Suppressor macrophage treated with lipopolysaccharide for 4 hours (primary cell): ENCODE measurements around the gene SMARCB1.
A peak's percentile ranks its signal among the peaks of the same experiment; 100 is the strongest.
"Not testable (repeated sequence)": the region's sequence is repeated elsewhere in the genome, so short reads cannot be mapped to it uniquely, and the experiment has no call there.

ENCODE experiments used
- DNase-seq: peaks from one replicate; pipeline ENCODE4 v3.0.0-alpha.2; 2020

SMARCB1 gene

GRCh38 chr22:23847991-23848864, 61.5 kb downstream of the SMARCB1 start:
- DNase-seq: no peak

DNA sequence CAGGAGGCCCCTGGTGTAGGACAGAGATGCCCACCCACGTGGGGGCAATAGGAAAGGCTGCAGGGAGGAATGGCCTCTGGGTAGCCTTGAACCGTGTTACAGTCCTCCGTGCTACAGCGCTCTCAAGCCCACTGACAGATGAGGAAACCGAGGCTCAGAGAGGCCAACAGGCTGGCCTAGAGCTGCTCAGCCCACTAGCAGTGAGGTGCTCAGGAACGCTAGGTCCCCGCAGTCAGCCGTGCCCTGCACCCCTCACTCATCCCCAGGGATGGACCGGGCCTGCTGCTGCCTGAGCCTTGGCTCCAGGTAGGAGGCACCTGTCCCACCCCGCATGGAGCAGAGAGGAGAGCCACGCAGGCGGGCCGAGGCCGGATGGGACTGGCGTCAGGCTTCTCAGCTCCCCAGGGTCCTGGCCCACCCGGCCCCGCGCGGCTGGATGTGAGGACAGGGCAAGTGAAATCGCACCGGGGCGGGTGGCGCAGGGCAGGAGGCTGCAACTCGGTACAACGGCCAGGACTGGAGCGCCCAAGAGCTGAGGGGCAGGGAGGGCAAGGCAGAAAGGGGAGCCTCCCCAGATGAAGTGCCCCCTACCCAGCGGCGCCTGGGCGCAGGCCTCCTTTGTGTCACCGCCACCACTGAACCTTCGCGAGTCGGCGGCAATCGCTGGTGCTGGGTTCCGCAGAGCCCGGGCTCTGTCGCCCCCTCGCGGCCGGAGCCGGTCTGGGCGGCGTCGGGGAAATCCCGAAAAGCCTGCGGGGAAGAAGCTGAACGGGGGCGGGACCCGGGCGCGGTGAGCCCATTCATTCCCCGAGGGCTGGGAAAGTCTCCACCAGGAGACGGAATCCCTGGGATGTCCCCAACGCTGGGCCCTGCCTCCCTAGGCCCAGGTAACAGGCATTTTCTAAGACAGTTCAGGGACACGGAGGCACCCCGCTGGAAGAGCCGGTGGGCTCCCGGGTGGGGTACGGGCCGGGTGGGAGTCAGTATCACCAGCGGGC, 62.5 kb downstream of the SMARCB1 start:
- peak; percentile 89 for DNase-seq

DNA sequence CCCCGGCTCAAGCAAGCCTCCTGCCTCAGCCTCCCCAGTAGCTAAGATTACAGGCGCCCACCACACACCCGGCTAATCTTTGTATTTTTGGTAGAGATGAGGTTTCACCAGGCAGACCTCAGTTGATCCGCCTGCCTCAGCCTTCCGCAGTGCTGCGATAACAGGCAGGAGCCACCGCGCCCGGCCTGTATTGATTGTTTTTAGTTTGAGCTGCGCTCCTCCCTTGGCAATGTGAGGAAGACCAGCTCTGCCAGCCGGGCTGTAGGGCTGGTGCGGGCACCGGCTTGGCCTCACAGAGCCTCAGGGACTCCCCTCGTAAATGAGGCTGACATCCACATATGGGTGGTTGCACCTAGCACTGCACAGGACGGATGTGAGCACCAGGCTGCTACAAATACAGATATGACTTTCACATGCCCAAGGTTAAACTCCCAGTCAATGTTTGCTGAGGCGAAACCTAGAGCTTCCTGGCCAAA, 63.4 kb downstream of the SMARCB1 start:
- no peak for DNase-seq

DNA sequence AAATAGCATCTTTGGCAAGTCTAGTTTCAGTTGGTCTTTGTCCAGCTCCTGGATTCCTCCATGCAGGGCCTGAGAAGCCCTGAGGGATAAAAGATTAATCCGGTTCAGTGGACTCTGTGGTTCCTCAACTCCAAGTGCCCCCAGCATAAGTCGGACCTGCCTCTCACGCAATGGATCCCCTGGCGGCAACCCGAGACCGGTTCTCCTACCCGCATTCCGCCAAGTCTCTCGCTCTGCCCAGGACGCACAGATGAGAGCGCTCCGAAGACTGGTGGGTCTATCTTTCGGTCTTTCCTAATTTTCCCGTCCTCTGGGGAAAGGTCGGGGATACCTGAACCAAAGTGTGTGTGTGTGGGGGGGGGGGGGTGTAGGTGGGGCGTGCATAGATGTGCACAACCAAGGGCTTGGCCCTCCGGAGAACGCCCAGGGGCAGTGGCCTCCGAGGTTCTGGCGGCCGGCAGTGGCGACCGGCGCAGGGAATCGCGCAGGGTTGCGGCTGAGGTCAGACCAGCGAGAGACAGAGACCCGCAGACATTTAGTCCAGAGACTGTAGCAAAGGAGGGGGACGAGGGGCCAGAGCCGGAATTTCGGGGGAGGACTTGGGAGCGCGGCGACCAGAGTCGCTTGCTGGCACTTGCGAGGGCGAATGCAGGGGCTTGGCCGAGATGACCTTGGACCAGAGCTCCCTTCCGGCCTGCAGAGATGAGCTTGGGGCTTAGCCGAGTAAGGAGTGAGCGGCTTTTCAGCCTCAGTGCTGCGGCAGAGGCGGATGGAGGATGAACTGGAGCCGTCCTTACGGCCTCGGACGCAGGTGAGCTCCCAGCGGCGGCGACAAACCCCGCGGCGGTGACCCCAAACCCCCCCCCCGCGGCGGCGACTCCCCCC, 70.2 kb downstream of the SMARCB1 start:
- DNase-seq: peak; percentile 35

DNA sequence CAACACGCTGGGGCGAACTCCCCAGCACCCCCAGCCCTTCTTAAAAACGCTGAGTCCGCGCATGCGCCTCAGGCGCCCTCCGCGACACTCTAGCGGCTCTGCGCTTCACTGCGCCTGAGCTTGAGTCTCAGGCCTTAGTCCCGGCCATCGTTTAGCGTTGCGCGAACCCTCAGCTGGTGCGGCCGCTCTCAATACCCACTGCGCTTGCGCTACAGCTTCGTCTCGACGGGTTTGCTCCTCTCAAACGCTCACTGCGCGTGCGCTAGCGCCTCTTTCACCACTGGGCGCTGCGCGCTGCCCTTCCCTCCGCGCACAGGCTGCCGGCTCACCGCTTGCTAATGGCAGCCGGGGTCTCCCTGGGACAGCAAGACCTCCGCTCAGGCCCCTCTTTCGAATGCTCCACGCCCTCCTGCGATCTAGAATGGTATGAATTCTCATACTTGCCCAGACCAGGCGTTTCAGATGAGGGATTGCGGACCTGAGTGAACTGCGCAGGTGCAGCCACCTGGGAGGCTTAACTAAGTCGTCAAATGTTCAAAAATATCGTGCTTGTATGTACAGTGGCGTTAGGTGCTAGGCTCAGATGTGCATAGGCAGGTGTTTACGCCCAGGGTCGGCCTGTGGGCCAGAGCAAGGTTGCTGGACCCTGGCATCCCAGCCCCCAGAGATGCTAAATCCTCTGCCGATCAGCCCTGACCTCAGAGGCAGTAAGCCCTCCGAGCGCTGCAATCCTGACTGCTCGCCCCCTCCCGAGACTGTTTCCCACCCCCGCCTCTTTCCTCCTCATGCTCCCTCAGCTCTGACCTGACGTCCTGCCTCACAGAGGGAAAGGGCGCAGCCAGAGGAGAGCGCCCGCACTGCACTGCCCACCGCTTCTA, 71.1 kb downstream of the SMARCB1 start, which contains the start of gene SLC2A11:
Gene SLC2A11 (plus strand): TSS at position 270 of the 878 bp plus-strand sequence. CDS start 125 bp downstream, at position 395.
- peak; percentile 100 for DNase-seq

DNA sequence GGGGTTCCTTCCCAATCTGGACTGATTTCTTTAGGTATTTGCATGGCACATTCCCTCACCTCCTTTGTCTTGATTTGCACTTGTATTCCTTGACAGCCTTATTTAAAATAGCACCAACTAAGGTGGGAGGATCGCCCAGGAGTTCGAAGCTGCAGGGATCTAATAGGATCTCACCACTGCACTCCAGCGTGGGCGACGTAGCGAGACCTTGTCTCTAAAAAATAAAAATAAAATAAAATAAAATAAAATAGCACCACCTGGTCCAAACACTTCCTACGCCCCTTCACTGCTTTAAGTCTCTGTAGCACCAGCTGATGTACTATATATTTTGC, 71.7 kb downstream of the SMARCB1 start:
- no peak for DNase-seq

GRCh38 chr22:23859201-23859600, 72.4 kb downstream of the SMARCB1 start:
- no peak for DNase-seq

- not testable (repeated sequence) for DNase-seq
These were observed 73.4 kb downstream of the SMARCB1 start for GRCh38 chr22:23860187-23860586.

GRCh38 chr22:23862103-23862502, 75.3 kb downstream of the SMARCB1 start:
- DNase-seq: peak; percentile 37

GRCh38 chr22:23864499-23865154, 77.9 kb downstream of the SMARCB1 start:
- not testable (repeated sequence) for DNase-seq

DNA sequence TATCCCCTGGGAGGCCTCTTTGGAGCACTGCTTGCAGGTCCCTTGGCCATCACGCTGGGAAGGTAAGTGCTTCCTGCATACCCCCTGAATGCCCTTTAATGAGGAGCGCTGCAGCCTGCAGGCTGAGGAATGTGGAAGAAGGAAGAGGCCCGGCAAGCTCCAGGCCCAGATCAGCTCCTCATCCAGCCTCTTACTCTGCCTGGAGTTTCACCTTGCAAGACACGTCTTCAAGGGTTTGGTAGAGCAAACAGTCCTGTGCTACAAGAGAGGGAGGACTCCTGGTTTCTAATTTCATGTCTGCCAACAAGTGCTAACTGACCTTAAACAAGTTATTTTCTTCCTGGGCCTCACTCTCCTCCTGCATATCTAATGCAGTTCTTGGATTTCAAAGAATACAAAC, 81.8 kb downstream of the SMARCB1 start:
- no peak for DNase-seq

DNA sequence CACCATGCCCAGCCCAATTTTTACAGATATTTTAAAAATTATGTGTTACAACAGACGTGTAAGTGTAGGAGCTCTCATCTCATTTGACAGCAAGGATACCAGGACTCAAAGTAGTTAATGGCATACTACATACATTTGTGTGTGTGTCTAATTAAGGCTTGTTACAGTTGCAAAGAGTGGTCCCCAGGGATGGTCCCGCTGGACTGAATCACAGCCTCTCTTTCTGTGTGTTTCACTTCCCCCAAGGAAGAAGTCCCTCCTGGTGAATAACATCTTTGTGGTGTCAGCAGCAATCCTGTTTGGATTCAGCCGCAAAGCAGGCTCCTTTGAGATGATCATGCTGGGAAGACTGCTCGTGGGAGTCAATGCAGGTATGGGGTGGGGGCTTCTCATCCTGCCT, 88.1 kb downstream of the SMARCB1 start:
- no peak for DNase-seq

- DNase-seq: no peak
These were observed 89.0 kb downstream of the SMARCB1 start for GRCh38 chr22:23875801-23876200.

DNA sequence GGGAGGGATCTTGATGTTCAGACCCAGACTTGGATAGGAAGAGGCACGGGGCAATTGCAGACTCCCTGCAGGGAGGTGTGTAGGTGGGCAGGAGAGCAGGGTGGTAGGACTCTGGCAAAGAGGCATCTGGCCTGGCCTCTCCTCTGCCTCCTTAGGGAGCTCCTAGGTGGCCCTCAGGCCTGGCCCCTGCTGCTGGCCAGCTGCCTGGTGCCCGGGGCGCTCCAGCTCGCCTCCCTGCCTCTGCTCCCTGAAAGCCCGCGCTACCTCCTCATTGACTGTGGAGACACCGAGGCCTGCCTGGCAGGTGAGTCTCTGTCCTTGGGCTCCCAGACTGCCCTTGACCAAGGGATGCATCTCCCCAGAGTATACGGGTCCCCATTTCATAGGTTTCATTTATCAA, 90.8 kb downstream of the SMARCB1 start:
- no peak for DNase-seq

DNA sequence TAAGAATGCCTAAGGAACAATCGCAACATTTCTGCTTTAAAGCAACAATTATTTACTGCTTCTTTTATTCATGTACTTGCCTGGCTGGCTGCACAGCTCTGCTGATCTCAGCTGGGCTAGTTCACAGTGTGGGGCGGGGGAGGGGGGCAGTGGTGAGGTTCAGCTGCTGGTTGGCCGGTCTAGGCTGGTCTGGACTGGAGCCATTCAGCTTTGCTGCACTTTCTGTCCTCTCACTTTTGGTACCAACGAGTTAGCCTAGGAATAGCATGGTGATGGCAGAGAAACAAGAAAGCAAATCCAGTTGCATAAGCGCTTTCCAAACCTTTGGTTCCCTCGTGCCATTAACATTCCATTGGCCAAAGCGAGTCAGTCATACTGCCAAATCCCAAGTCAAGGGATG, 91.5 kb downstream of the SMARCB1 start:
- DNase-seq: no peak

GRCh38 chr22:23882370-23882769, 95.6 kb downstream of the SMARCB1 start:
- no peak for DNase-seq

DNA sequence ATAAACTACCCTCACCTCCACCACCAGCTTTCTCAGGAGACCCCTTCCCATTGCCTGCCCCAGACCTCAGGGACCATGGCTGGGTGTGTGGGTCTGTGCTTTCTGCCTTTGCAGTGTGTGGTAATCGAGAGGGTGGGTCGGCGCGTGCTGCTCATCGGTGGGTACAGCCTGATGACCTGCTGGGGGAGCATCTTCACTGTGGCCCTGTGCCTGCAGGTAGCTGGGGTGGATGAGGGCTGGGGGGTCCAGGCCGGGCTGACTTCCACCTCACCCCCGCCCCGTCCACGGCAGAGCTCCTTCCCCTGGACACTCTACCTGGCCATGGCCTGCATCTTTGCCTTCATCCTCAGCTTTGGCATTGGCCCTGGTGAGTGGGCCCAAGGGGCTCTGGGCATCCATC, 96.9 kb downstream of the SMARCB1 start:
- no peak for DNase-seq

GRCh38 chr22:23884140-23884539, 97.4 kb downstream of the SMARCB1 start:
- DNase-seq: no peak
